Testis (tissue), 2 donors: Measurements from ENCODE around the gene FGFR3.

Experiments used
- CTCF ChIP-seq, 3 experiments: fragments of 450-650 bp in 2 of 3; fragments of 200-600 bp in 1 of 3; sonication (generic) in 1 of 3; IDR thresholded peaks; one replicate each; pipeline ENCODE4 v1.5.1; 2016 to 2019; ENCODE audit warnings: antibody characterized with exemption in 3 of 3, mild to moderate bottlenecking in 2 of 3, moderate library complexity in 1 of 3
- POLR2A ChIP-seq: fragments of 450-650 bp; IDR thresholded peaks from one replicate; pipeline ENCODE4 v1.6.1; 2017; ENCODE audit warnings: antibody characterized with exemption, mild to moderate bottlenecking, moderate library complexity

GRCh38 chr4:1808851-1809753 lies 16.0 kb downstream of the FGFR3 start:
- TF ChIP-seq CTCF (IDR thresholded peaks at IDR 0.05) (no peak), POLR2A (no peak)
